Sigmoid colon (tissue), 4 donors: Measurements from ENCODE around the gene PCNX1.

Experiments
- EP300 ChIP-seq, 4 donors: sonication (generic); formaldehyde crosslinking; IDR thresholded peaks; one replicate each; pipeline ENCODE4 v1.6.1; 2017; ENCODE audit warnings: antibody characterized with exemption in 4 of 4
- POLR2A ChIP-seq, 2 donors: fragments of 450-650 bp; IDR thresholded peaks; one replicate each; pipeline ENCODE4 v1.6.1; 2016; ENCODE audit warnings: antibody characterized with exemption in 2 of 2, mild to moderate bottlenecking in 2 of 2, moderate library complexity in 2 of 2
- POLR2AphosphoS5 ChIP-seq, 4 donors: sonication (generic); formaldehyde crosslinking; IDR thresholded peaks; one replicate each; pipeline ENCODE4 v1.6.1; 2017; ENCODE audit warnings: antibody characterized with exemption in 4 of 4
- TF ChIP-seq, protein P1 (sequence below), 4 experiments: fragments of 450-650 bp in 3 of 4; fragments of 200-600 bp in 1 of 4; IDR thresholded peaks; one replicate each; pipeline ENCODE4 v1.5.1; 2016 to 2019; ENCODE audit warnings: antibody characterized with exemption in 4 of 4, mild to moderate bottlenecking in 3 of 4, moderate library complexity in 2 of 4

DNA sequence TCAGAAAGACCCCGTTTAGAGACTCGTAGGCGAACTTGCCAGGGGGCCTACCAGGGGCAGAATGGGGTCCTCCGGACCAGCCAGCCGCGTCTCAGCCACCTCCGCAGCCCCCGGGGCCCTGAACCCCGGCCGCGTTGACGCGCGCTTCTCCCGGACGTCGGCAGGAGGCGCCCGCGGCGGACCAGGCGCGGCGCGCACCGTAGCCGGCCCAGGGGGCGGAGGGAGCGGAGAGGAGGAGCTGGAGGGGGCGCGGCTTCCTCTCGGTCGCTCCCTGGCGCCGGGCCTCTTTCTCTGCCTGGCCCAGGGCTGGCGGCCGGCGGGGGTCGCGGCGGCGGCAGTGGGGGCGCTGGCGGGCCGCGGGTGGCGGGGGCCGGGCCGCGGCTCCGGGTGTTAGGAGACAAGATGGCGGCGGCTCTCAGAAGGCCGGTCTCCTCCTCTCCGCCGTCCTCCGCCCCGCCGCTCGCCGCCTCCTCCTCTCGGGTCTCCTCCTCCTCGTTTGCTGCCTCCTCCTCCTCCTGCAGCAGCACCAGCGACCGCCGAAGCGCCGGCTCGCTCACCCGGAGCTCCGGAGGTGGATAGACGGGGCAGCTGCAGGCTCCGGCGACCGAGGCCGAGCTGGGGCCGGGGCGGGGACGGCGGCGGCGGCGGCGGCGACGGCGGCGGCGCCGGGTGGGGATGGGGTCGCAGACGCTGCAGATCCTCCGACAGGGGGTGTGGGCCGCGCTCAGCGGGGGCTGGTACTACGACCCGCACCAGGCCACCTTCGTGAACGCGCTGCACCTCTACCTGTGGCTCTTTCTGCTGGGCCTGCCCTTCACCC lies at the start of gene PCNX1:
- TF ChIP-seq POLR2A (IDR thresholded peaks at IDR 0.05) (peak in 1 of 2 donors; percentile 9), EP300 (IDR thresholded peaks at IDR 0.05) (no peak), POLR2AphosphoS5 (IDR thresholded peaks at IDR 0.05) (peak in 3 of 4 donors; percentile 13 to 49 (median 40))
- TF ChIP-seq, protein P1, sequence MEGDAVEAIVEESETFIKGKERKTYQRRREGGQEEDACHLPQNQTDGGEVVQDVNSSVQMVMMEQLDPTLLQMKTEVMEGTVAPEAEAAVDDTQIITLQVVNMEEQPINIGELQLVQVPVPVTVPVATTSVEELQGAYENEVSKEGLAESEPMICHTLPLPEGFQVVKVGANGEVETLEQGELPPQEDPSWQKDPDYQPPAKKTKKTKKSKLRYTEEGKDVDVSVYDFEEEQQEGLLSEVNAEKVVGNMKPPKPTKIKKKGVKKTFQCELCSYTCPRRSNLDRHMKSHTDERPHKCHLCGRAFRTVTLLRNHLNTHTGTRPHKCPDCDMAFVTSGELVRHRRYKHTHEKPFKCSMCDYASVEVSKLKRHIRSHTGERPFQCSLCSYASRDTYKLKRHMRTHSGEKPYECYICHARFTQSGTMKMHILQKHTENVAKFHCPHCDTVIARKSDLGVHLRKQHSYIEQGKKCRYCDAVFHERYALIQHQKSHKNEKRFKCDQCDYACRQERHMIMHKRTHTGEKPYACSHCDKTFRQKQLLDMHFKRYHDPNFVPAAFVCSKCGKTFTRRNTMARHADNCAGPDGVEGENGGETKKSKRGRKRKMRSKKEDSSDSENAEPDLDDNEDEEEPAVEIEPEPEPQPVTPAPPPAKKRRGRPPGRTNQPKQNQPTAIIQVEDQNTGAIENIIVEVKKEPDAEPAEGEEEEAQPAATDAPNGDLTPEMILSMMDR (IDR thresholded peaks at IDR 0.05): peak; percentile 45 to 88 (median 78)
